Memory B cell (primary cell): ENCODE measurements around the gene HYDIN.

Experiments
- ATAC-seq: fragments of 150-1000 bp; cut with Tn5 transposase; 2 replicates; pipeline ENCODE4 v1.10.0; 2021; ENCODE audit warnings: low read depth, mild to moderate bottlenecking, moderate library complexity
- DNase-seq, 2 donors: peaks; one replicate each; pipeline ENCODE4 v3.0.0; 2022; ENCODE audit warnings: low spot score in 2 of 2
- H3K27ac Mint-ChIP-seq: one replicate; pipeline ENCODE4 v1.8.0; 2022; ENCODE audit warnings: mild to moderate bottlenecking, moderate library complexity, mixed read lengths
- H3K27me3 Mint-ChIP-seq: one replicate; pipeline ENCODE4 v1.8.0; 2022; ENCODE audit warnings: mixed read lengths
- H3K36me3 Mint-ChIP-seq: one replicate; pipeline ENCODE4 v1.8.0; 2022; ENCODE audit warnings: mild to moderate bottlenecking, mixed read lengths
- H3K4me1 Mint-ChIP-seq: one replicate; pipeline ENCODE4 v1.8.0; 2022; ENCODE audit warnings: mixed read lengths
- H3K4me3 Mint-ChIP-seq: one replicate; pipeline ENCODE4 v1.8.0; 2022; ENCODE audit warnings: mild to moderate bottlenecking, moderate library complexity, mixed read lengths
- H3K9me3 Mint-ChIP-seq: one replicate; pipeline ENCODE4 v1.8.0; 2022; ENCODE audit warnings: mixed read lengths

The HYDIN gene

GRCh38 chr16:70800311-70800710, 430.2 kb downstream of the HYDIN start:
- ATAC-seq: no peak
- Mint-ChIP-seq H3K27ac (peak overlapping the region; percentile 96), H3K4me3 (peak overlapping the region; percentile 99), H3K4me1 (peaks cover 21% of the 10 kb centered on the region), H3K27me3 (no peaks in the 10 kb centered on the region), H3K36me3 (peaks cover 9% of the 10 kb centered on the region), H3K9me3 (peaks cover 3% of the 10 kb centered on the region)
- DNase-seq: no peak

- no peak for ATAC-seq
- Mint-ChIP-seq H3K27ac (no peak overlapping the region), H3K36me3 (peaks cover 9% of the 10 kb centered on the region), H3K27me3 (no peaks in the 10 kb centered on the region), H3K4me1 (peaks cover 42% of the 10 kb centered on the region), H3K4me3 (no peak overlapping the region), H3K9me3 (no peaks in the 10 kb centered on the region)
- no peak for DNase-seq
Observed at GRCh38 chr16:70796301-70796700, 434.2 kb downstream of the HYDIN start.

- DNase-seq (no peak), ATAC-seq (no peak)
- peaks cover 12% of the 10 kb centered on the region for H3K36me3 Mint-ChIP-seq
- H3K4me3 Mint-ChIP-seq: no peak overlapping the region
- H3K27ac Mint-ChIP-seq: no peak overlapping the region
- peaks cover 44% of the 10 kb centered on the region for H3K4me1 Mint-ChIP-seq
- no peaks in the 10 kb centered on the region for H3K9me3 Mint-ChIP-seq
- H3K27me3 Mint-ChIP-seq: no peaks in the 10 kb centered on the region
Observed at GRCh38 chr16:70795296-70795912, 435.1 kb downstream of the HYDIN start.

DNA sequence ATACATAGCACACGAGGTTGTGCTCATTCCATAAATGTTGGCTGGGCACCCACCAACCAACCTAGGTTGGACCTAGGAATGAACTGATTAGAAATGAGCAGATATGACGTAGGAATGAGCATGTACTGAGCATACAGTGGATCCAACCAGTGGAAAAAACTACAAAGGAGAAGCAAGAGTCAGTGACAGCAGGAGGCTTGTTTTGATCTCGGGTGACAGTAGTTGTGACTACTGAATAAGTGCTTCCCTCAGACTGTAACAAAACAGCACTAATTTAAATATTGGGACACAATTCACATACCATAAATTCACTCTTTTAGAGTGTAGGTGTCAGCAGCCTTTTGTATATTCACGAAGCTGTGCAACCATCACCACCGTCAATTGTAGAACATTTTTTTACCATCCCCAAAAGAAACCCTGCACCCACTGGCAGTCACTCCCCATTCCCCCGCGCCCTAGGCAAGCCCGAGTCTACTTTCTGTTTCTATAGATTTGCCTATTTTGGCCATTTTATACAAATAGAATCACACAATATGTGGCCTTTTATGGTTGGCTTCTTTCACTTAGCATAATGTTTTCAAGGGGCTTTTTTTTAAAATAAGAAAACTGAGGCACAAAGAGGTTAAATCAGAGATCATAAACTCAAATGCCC, 436.5 kb downstream of the HYDIN start:
- ATAC-seq (peak; percentile 70), DNase-seq (no peak)
- Mint-ChIP-seq H3K9me3 (no peaks in the 10 kb centered on the region), H3K27ac (peak overlapping the region; percentile 14), H3K4me3 (peak overlapping the region; percentile 16), H3K27me3 (no peaks in the 10 kb centered on the region), H3K4me1 (peaks cover 35% of the 10 kb centered on the region), H3K36me3 (peaks cover 12% of the 10 kb centered on the region)

DNA sequence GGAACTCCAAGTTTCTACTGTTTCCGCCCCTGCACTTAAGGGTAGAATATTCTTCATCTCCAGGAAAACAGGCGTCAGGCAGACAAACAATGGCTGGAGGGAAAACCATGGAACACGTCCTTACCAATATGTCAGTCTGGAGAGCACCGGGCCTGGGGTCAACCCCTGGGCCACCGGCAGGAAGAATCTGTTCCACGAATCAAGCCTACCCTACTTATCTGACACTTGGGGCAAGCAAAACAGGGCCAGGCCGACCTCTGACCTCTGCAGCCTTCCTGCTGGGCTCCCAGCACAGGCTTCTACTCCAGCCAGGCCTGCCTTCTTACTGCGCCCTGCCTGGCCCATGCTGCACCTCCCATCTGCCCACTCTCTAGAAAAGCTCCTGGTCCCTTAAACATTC, 439.7 kb downstream of the HYDIN start:
- Mint-ChIP-seq H3K4me3 (no peak overlapping the region), H3K36me3 (peaks cover 17% of the 10 kb centered on the region), H3K27me3 (no peaks in the 10 kb centered on the region), H3K9me3 (no peaks in the 10 kb centered on the region), H3K27ac (no peak overlapping the region), H3K4me1 (peaks cover 38% of the 10 kb centered on the region)
- ATAC-seq (no peak), DNase-seq (no peak)

DNA sequence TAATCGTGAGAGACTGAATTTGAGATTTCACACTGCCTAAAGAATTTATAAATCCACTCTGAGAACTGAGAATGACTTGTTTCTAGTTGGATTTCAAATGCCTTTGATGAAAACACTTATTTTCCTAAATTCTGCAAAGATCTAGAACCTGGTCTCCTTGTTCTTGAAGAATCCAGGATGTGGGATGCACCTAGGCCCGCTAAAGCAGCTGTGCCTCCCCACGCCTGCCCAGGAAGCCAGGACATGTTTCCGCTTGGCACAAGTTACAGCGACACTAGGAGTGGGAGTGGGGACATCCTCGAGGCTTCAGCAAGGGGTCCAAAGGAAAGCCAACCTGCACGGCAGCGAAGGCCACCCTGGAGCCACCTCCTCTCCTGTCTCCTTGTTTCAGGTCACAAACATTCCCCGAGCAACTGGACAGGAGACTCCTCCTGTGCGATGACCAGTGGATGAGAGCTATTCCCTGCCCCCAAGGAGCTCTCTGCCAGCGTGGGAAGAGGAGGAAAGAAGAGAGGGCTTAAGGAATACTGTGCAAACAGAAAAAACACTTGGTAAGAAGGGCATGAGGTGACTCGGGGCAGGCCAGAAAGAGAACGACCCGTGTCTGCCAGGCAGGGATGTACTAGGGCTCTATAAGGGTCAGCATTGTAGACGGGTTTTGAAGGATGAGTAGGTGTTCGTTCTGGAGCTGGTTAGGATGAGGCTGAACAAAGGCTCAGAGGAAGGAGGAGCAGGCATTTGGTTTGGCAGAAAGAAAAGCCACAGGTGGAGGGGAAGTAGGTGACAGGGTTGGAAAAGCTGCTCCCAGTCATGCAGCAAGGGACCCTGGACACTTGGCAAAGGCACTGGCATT, 440.7 kb downstream of the HYDIN start:
- no peaks in the 10 kb centered on the region for H3K27me3 Mint-ChIP-seq
- H3K36me3 Mint-ChIP-seq: peaks cover 22% of the 10 kb centered on the region
- no peak for DNase-seq
- no peak for ATAC-seq
- H3K9me3 Mint-ChIP-seq: no peaks in the 10 kb centered on the region
- H3K4me3 Mint-ChIP-seq: no peak overlapping the region
- peak overlapping the region; percentile 14 for H3K27ac Mint-ChIP-seq
- peaks cover 36% of the 10 kb centered on the region for H3K4me1 Mint-ChIP-seq

DNA sequence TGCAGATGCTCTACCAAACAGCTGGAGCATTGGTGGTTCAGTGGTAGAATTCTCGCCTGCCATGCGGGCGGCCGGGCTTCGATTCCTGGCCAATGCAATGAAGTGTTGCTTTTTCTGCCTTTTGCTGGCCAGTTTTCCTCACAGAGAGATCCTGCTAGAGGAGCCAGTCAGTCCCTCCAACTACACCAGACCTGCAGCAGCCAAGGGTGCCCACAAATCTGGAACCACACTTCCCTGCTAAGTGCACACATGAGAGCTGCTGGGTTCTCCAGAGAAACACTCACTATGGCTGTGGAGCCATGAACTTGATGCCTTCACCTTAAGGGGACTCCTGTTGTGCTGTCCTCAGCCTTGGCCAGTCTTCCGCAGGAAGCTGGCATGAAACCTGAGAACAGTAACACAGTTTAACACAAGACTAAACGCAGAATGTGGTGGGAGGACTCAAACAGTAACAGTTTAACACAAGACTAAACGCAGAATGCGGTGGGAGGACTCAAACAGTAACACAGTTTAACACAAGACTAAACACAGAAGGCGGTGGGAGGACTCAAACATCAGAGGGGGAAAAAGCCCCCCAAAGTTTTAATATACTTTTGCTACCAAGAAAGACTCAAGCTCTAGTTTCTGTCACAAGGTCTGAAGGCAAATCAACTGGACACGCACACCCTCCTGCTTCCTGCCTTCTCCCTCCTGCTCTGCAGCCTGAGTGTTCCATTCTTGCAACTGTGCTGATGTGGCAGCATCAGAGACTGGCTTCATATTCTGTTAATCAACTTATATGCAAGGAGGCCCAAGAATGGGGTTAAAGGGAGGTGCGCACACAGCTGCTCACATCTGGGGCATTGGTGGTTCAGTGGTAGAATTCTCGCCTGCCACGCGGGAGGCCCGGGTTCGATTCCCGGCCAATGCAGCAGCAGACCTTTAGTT, 441.6 kb downstream of the HYDIN start:
- Mint-ChIP-seq H3K4me3 (no peak overlapping the region), H3K36me3 (peaks cover 29% of the 10 kb centered on the region), H3K27ac (no peak overlapping the region), H3K27me3 (no peaks in the 10 kb centered on the region), H3K4me1 (peaks cover 33% of the 10 kb centered on the region), H3K9me3 (no peaks in the 10 kb centered on the region)
- ATAC-seq (no peak), DNase-seq (no peak)

DNA sequence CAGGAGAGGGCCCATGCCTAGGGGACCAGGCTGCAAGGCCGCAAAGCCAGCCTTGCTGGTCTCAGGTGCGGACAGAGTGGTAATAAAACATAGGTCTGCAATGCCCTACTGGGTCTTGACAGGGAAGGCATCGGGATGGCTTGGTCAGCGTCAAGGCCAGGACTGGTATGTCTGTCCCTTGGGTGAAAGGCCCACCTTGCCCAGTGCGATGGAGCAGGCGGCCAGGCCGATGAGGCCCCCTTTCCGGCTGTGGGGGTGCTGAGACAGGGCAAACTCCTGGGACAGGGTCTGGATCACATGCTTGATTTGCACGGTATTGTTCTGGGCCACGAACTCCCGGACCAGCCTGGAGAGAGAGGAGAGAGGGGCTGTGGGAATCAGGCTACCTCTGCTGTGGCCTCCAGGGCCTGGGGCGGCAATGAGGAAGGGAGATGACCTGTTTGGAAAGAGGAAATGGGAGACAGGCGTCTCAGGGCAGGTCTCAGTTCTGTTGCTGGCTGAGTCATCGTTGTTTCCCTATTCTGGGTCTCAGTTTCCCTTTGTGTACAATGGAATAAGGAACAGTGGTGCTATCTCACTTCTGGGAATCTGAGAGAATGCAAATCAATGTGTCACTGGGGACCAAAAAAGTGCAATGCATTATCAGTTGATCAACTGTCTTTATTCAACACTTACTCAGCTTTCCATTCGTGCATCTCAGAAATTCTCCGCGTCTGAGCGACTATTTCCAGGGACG, 444.3 kb downstream of the HYDIN start:
- ATAC-seq: no peak
- Mint-ChIP-seq H3K4me3 (no peak overlapping the region), H3K4me1 (peaks cover 13% of the 10 kb centered on the region), H3K27me3 (no peaks in the 10 kb centered on the region), H3K27ac (peak overlapping the region; percentile 73), H3K9me3 (no peaks in the 10 kb centered on the region), H3K36me3 (peaks cover 53% of the 10 kb centered on the region)
- no peak for DNase-seq

- Mint-ChIP-seq H3K36me3 (peaks cover 61% of the 10 kb centered on the region), H3K27me3 (no peaks in the 10 kb centered on the region), H3K27ac (no peak overlapping the region), H3K9me3 (no peaks in the 10 kb centered on the region), H3K4me1 (peaks cover 11% of the 10 kb centered on the region), H3K4me3 (no peak overlapping the region)
- no peak for DNase-seq
- ATAC-seq: no peak
Observed at GRCh38 chr16:70784692-70785555, 445.6 kb downstream of the HYDIN start.

GRCh38 chr16:70782237-70782636, 448.3 kb downstream of the HYDIN start:
- Mint-ChIP-seq H3K27ac (no peak overlapping the region), H3K4me1 (peaks cover 7% of the 10 kb centered on the region), H3K9me3 (no peaks in the 10 kb centered on the region), H3K36me3 (peaks cover 60% of the 10 kb centered on the region), H3K4me3 (no peak overlapping the region), H3K27me3 (no peaks in the 10 kb centered on the region)
- DNase-seq (no peak), ATAC-seq (no peak)

- H3K27me3 Mint-ChIP-seq: no peaks in the 10 kb centered on the region
- peaks cover 57% of the 10 kb centered on the region for H3K36me3 Mint-ChIP-seq
- H3K9me3 Mint-ChIP-seq: no peaks in the 10 kb centered on the region
Observed at GRCh38 chr16:70781800-70782199, 448.7 kb downstream of the HYDIN start.

DNA sequence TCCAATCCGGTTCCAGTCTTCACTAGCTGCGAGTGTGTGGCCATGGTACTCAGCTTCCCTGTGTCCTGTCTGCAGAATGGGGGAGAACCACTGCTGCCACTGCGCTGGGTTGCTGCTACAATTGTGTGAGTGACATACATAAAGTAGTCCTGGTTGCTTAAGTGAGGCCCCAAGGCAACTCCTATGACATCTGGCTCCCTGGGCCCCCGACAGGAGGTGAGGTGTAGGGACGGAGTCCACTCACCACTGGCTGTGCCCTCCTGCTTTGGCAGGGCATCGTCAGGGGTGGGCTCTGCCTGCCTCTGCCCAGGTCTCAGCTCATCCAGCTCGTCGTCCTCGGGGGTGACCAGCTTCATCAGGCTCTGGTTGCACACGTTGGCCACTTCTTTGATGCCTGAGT, 450.0 kb downstream of the HYDIN start:
- H3K36me3 Mint-ChIP-seq: peaks cover 54% of the 10 kb centered on the region
- H3K4me1 Mint-ChIP-seq: no peaks in the 10 kb centered on the region
- H3K9me3 Mint-ChIP-seq: no peaks in the 10 kb centered on the region
- no peaks in the 10 kb centered on the region for H3K27me3 Mint-ChIP-seq
- ATAC-seq (no peak), DNase-seq (no peak)
- H3K27ac Mint-ChIP-seq: no peak overlapping the region
- no peak overlapping the region for H3K4me3 Mint-ChIP-seq

More at GRCh38 chr16:70781800-70782199, 448.7 kb downstream of the HYDIN start:
- DNase-seq: no peak
- ATAC-seq: no peak
- Mint-ChIP-seq H3K4me1 (peaks cover 3% of the 10 kb centered on the region), H3K27ac (no peak overlapping the region), H3K4me3 (no peak overlapping the region)
